Peyer's patch (tissue), 4 donors: ENCODE data around the gene KCNQ5.

Source experiments
- POLR2A ChIP-seq, 2 donors: fragments of 450-650 bp; IDR thresholded peaks; one replicate each; pipeline ENCODE4 v1.5.1; 2017; ENCODE audit warnings: antibody characterized with exemption in 2 of 2, mild to moderate bottlenecking in 2 of 2, moderate library complexity in 2 of 2
- TF ChIP-seq, protein P1 (sequence below), 6 experiments: fragments of 450-650 bp in 4 of 6; fragments of 200-600 bp in 2 of 6; sonication (generic) in 1 of 6; IDR thresholded peaks; one replicate each; pipeline ENCODE4 v1.5.1; 2017 to 2019; ENCODE audit warnings: antibody characterized with exemption in 6 of 6, mild to moderate bottlenecking in 3 of 6, moderate library complexity in 1 of 6

DNA sequence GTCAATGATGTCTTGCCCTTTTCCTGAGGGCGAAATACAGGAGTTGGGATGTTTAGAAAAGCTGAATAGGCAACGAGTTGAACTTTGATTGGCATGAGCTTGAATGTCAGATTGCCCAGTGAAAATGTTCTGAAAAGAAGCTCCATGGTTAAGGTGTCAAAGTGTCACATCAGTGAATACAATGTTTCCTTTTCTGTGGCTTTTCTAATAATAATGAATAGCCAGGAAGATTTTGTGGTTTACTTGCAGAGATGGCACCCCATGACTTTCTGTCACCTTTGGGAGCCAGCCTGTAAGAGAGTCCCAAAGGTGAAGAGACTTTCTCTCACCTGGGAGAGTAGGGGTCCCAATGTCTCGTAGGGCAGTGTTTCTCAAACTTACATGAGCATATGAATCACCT is 119.2 kb downstream of the KCNQ5 start:
- TF ChIP-seq, protein P1, sequence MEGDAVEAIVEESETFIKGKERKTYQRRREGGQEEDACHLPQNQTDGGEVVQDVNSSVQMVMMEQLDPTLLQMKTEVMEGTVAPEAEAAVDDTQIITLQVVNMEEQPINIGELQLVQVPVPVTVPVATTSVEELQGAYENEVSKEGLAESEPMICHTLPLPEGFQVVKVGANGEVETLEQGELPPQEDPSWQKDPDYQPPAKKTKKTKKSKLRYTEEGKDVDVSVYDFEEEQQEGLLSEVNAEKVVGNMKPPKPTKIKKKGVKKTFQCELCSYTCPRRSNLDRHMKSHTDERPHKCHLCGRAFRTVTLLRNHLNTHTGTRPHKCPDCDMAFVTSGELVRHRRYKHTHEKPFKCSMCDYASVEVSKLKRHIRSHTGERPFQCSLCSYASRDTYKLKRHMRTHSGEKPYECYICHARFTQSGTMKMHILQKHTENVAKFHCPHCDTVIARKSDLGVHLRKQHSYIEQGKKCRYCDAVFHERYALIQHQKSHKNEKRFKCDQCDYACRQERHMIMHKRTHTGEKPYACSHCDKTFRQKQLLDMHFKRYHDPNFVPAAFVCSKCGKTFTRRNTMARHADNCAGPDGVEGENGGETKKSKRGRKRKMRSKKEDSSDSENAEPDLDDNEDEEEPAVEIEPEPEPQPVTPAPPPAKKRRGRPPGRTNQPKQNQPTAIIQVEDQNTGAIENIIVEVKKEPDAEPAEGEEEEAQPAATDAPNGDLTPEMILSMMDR (IDR thresholded peaks at IDR 0.05), result no peak
- no peak for TF ChIP-seq POLR2A (IDR thresholded peaks at IDR 0.05)
